HG03558 (cell line): ENCODE data around the gene LCAT.

Experiments
- ATAC-seq: cut with Tn5 transposase; IDR thresholded peaks from one replicate; pipeline ENCODE4 v1.9.1; 2021; ENCODE audit warnings: moderate number of reproducible peaks; ENCODE audit not compliant: unreplicated experiment; ENCODE audit errors: extremely low read depth

LCAT gene

GRCh38 chr16:67935101-67935401, 8.9 kb downstream of the LCAT start:
- no peak for ATAC-seq

GRCh38 chr16:67934306-67935100, 9.4 kb downstream of the LCAT start:
- no peak for ATAC-seq

- ATAC-seq = no peak
Measured at GRCh38 chr16:67933805-67934204, 10.1 kb downstream of the LCAT start.

- ATAC-seq = no peak
Measured at GRCh38 chr16:67932462-67932840, 11.5 kb downstream of the LCAT start.

GRCh38 chr16:67931712-67932461, 12.0 kb downstream of the LCAT start, which contains the start of gene CTRL:
TSS of gene CTRL (minus strand) at chr16:67931862. CDS start at chr16:67931852, 10 bp downstream.
- no peak for ATAC-seq

GRCh38 chr16:67930678-67931211, 13.2 kb downstream of the LCAT start:
- ATAC-seq = no peak

- no peak for ATAC-seq
Measured at GRCh38 chr16:67930191-67930590, 13.7 kb downstream of the LCAT start.

- no peak for ATAC-seq
Measured at GRCh38 chr16:67928561-67929364, 15.2 kb downstream of the LCAT start.

- ATAC-seq = no peak
Measured at GRCh38 chr16:67928147-67928546, 15.8 kb downstream of the LCAT start.

GRCh38 chr16:67927131-67927941, 16.6 kb downstream of the LCAT start:
- no peak for ATAC-seq

- ATAC-seq = no peak
Measured at GRCh38 chr16:67926181-67926750, 17.7 kb downstream of the LCAT start.

GRCh38 chr16:67924140-67924906, 19.6 kb downstream of the LCAT start:
- ATAC-seq = no peak

GRCh38 chr16:67923414-67924116, 20.4 kb downstream of the LCAT start:
- no peak for ATAC-seq

- no peak for ATAC-seq
Measured at GRCh38 chr16:67922740-67923139, 21.2 kb downstream of the LCAT start.

GRCh38 chr16:67922221-67922620, 21.7 kb downstream of the LCAT start:
- no peak for ATAC-seq

GRCh38 chr16:67919622-67920221, 24.2 kb downstream of the LCAT start:
- no peak for ATAC-seq

GRCh38 chr16:67917852-67918236, 26.1 kb downstream of the LCAT start:
- ATAC-seq = no peak
